ENCODE results near the gene NUDC. TPM values are rescaled to one million over a fixed set of nuclear protein-coding genes. Genes with fewer than 3 reads are reported as not detected.

The NUDC gene
- total RNA-seq, 1 experiment from 2014 or later, result 118 TPM

DNA sequence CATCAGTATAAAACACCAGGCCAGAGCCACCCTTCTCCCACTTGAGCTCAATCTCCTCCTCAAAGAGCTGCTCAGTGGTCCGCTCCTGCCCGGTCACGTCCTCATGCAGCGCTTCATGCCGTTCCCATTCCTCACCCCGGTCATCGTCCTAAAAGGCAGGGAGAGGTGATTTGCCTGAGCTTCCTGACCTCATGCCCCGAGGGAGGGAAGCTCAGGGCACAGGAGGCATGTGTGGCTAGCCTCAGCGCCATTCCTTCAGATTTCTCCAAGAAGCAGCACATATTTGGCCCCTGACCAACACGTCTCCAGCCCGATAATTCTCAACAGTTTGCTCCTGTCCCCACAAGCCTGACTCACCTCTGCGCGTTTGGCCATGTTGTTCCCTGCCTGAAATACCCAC is 27.3 kb upstream of the NUDC start:
- Histone ChIP-seq H3K27me3 (ENCODE audit: insufficient read depth, low read length) (no peaks in the 10 kb centered on the region), H2BK12ac (ENCODE audit: insufficient read length, low read depth, low read length) (no peak overlapping the region), H3K23ac (ENCODE audit: insufficient read length, low read depth, low read length) (no peak overlapping the region), H3K4ac (ENCODE audit: low read depth, low read length) (no peak overlapping the region), H2BK5ac (ENCODE audit: insufficient read length, low read length) (no peak overlapping the region), H3K4me1 (ENCODE audit: insufficient read depth, low read length) (peaks cover 1% of the 10 kb centered on the region; the same call in 1 of the 2 replicates), H3K27ac (ENCODE audit: insufficient read length, low read depth, low read length) (no peak overlapping the region), H4K8ac (replicated peaks; ENCODE audit: insufficient read length, low read depth, low read length) (no peak overlapping the region), H3K56ac (ENCODE audit: insufficient read length, low read depth, low read length) (no peak overlapping the region), H3K14ac (ENCODE audit: insufficient read depth, low read length) (no peak overlapping the region), H3K4me2 (ENCODE audit: insufficient read depth, insufficient read length, low read length) (no peak overlapping the region), H4K91ac (ENCODE audit: insufficient read length, low read depth, low read length) (no peak overlapping the region), H2BK20ac (ENCODE audit: low read depth, low read length, poor library complexity, severe bottlenecking) (no peak overlapping the region), H4K5ac (ENCODE audit: insufficient read length, low read depth, low read length) (no peak overlapping the region), H3K9ac (ENCODE audit: extremely low read depth, insufficient read length, low read length) (no peak overlapping the region), H4K20me1 (ENCODE audit: control insufficient read depth, insufficient read depth, insufficient read length) (peaks cover 2% of the 10 kb centered on the region), H2BK15ac (ENCODE audit: low read depth, low read length) (no peak overlapping the region), H3K9me3 (ENCODE audit: control insufficient read depth, low read depth, low read length) (no peaks in the 10 kb centered on the region), H2AFZ (ENCODE audit: low read length) (no peak overlapping the region), H3K79me2 (ENCODE audit: insufficient read depth, low read length) (peaks cover 3% of the 10 kb centered on the region; the same call in 1 of the 2 replicates), H3T11ph (ENCODE audit: low read length) (no peak overlapping the region), H3K23me2 (ENCODE audit: insufficient read length, low read depth, low read length, poor library complexity, severe bottlenecking) (peaks cover 9% of the 10 kb centered on the region), H2AK5ac (ENCODE audit: insufficient read length, low read length) (no peak overlapping the region), H2BK120ac (ENCODE audit: low read depth, low read length, poor library complexity, severe bottlenecking) (no peak overlapping the region), H3K79me1 (ENCODE audit: insufficient read depth, low read depth, low read length, poor library complexity, severe bottlenecking) (peaks cover 1% of the 10 kb centered on the region), H3K18ac (ENCODE audit: insufficient read length, low read depth, low read length) (no peak overlapping the region)
- TF ChIP-seq CTCF (conservative IDR thresholded peaks at IDR 0.05), result no peak
- Mint-ChIP-seq H3K36me3 (ENCODE audit: insufficient read depth in 1 of 3, low read depth in 3 of 3) (peaks cover 23 to 51% (median 50%) of the 10 kb centered on the region in 3 experiments; a peak in 6 of 7 replicates), H3K27ac (no peak overlapping the region; a peak in 1 of 7 replicates), H3K4me3 (no peak overlapping the region), H3K9me3 (no peaks in the 10 kb centered on the region), H3K27me3 (ENCODE audit: low read depth) (no peaks in the 10 kb centered on the region), H3K4me1 (peaks cover 8 to 11% of the 10 kb centered on the region in 2 experiments)
- no CpG with 5 or more reads among the region's 13 CpGs for WGBS (ENCODE audit: extremely low coverage, insufficient read length, low lambda C conversion rate)
- no peak for DNase-seq
